ENCODE results near the gene MND1.

GRCh38 chr4:153384160-153384559 lies 39.7 kb downstream of the MND1 start:
- TF ChIP-seq CTCF (conservative IDR thresholded peaks at IDR 0.05) (no peak), EZH2 (IDR thresholded peaks at IDR 0.05; ENCODE audit: low read depth) (no peak)

Data from PC-9 (cell line).